Thyroid gland (tissue), 4 donors: Measurements from ENCODE around the gene RNU6-7. TPM values are rescaled to one million over a fixed set of nuclear protein-coding genes. Genes with fewer than 3 reads are reported as not detected.

ENCODE experiments used
- DNase-seq, 2 donors: peaks; one replicate each; pipeline ENCODE4 v3.0.0-alpha.2; 2019
- H3K27ac ChIP-seq, 3 donors: fragments of 200-600 bp; sonication (generic); 1 replicate in 2 of 3; 2 replicates in 1 of 3; pipeline ENCODE4 v1.5.1; 2016 to 2019; ENCODE audit warnings: mild to moderate bottlenecking in 1 of 3, moderate library complexity in 1 of 3
- H3K27me3 ChIP-seq: fragments of 200-600 bp; sonication (generic); one replicate; pipeline ENCODE4 v1.5.1; 2019
- H3K36me3 ChIP-seq, 2 donors: fragments of 200-600 bp; sonication (generic); one replicate each; pipeline ENCODE4 v1.5.1; 2016 to 2019
- H3K4me1 ChIP-seq, 2 donors: fragments of 200-600 bp; sonication (generic); one replicate each; pipeline ENCODE4 v1.5.1; 2017 to 2019
- H3K4me3 ChIP-seq, 3 donors: fragments of 200-600 bp; sonication (generic); replicated peaks in 1 of 3; 1 replicate in 2 of 3; 2 replicates in 1 of 3; pipeline ENCODE4 v1.5.1; 2016; ENCODE audit warnings: mild to moderate bottlenecking in 1 of 3
- H3K9me3 ChIP-seq: fragments of 200-600 bp; sonication (generic); one replicate; pipeline ENCODE4 v1.5.1; 2017
- POLR2A ChIP-seq, 2 donors: fragments of 450-650 bp; IDR thresholded peaks; one replicate each; pipeline ENCODE4 v1.6.1; 2017; ENCODE audit warnings: antibody characterized with exemption in 2 of 2, mild to moderate bottlenecking in 2 of 2, moderate library complexity in 1 of 2
- WGBS, 2 donors: methylation state at CpG; one replicate each; pipeline ENCODE4 v1.1.5; 2017; 5-methylcytosine and 5-hydroxymethylcytosine counted together
- intact Hi-C: fragments of 100-400 bp; cut with DNase I; formaldehyde crosslinking; loops from one replicate; pipeline ENCODE4 v1.15.1; 2023
- total RNA-seq, 4 donors: library from RNA; depleted of rRNA; stranded (reverse); fragments of >200 nt; gene quantifications; one replicate each; pipeline ENCODE4 v1.2.3, GENCODE V29; 2016
- TF ChIP-seq, protein P1 (sequence below), 6 experiments: fragments of 200-600 bp in 3 of 6; fragments of 450-650 bp in 3 of 6; sonication (generic) in 3 of 6; IDR thresholded peaks; one replicate each; pipeline ENCODE4 v1.5.1; 2016 to 2019; ENCODE audit warnings: antibody characterized with exemption in 6 of 6, mild to moderate bottlenecking in 2 of 6, inconsistent platforms in 1 of 6, moderate library complexity in 1 of 6

RNU6-7 gene
- total RNA-seq, 4 donors from 2014 or later = not detected

DNA sequence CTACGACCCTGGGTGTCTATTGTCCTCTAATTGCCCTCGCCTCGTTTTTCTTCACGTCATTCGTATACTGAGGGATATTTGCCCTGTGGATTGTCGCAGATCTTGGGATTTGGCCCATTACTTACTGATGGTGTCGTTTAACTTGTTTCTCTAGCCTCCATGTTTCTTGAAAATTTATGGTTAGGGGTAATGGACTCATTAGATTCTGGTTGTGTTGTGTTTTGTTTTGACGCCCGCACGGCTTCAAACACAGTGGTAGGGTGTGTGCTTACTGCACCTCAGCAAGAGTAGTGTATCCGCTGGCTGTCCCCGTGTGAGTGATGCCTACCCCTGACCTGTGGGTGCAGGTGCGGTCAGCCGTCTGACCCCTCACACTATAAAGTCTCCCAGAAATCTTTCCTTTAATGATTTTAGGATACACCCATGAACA is 2.1 kb downstream of the RNU6-7 start:
- Histone ChIP-seq H3K4me3 (peak overlapping the region in 2 of 3 donors; percentile 36 to 59), H3K27me3 (no peaks in the 10 kb centered on the region), H3K9me3 (no peaks in the 10 kb centered on the region), H3K4me1 (peaks cover 0 to 12% of the 10 kb centered on the region in 2 donors), H3K27ac (peak overlapping the region; percentile 87 to 92 (median 90)), H3K36me3 (no peaks in the 10 kb centered on the region)
- no peak for TF ChIP-seq POLR2A (IDR thresholded peaks at IDR 0.05)
- TF ChIP-seq, protein P1, sequence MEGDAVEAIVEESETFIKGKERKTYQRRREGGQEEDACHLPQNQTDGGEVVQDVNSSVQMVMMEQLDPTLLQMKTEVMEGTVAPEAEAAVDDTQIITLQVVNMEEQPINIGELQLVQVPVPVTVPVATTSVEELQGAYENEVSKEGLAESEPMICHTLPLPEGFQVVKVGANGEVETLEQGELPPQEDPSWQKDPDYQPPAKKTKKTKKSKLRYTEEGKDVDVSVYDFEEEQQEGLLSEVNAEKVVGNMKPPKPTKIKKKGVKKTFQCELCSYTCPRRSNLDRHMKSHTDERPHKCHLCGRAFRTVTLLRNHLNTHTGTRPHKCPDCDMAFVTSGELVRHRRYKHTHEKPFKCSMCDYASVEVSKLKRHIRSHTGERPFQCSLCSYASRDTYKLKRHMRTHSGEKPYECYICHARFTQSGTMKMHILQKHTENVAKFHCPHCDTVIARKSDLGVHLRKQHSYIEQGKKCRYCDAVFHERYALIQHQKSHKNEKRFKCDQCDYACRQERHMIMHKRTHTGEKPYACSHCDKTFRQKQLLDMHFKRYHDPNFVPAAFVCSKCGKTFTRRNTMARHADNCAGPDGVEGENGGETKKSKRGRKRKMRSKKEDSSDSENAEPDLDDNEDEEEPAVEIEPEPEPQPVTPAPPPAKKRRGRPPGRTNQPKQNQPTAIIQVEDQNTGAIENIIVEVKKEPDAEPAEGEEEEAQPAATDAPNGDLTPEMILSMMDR (IDR thresholded peaks at IDR 0.05) = no peak
- peak; percentile 31 to 32 for DNase-seq
- WGBS, 2 donors = 4 to 7% methylated on average over 14 of the region's 14 CpGs
- intact Hi-C loops = loop anchor here (5.0 to 10.0 kb wide), 2 partner anchors 51 to 127 kb away; partner anchors contain the start of gene ARHGAP5

DNA sequence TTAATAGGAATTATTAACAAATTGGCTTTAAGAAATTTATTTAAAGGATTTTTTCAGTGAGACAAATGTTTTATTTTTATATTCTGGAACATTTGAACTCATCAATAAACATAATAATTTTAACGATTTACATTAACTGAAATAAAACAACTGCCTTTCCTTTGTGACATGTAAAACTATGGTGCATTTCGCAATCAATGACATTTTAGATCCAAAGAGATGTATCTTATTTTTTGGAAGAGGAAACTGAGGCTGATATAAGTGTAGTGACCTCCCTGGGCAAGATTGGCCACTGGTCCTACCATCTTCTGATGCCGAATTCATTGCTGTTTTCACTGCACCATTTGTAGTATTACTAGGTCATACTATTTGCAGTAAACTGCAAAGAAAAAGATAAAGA is 3.7 kb downstream of the RNU6-7 start:
- no peak for TF ChIP-seq POLR2A (IDR thresholded peaks at IDR 0.05)
- TF ChIP-seq, protein P1 (IDR thresholded peaks at IDR 0.05) = no peak
- Histone ChIP-seq H3K36me3 (no peaks in the 10 kb centered on the region), H3K27ac (no peak overlapping the region), H3K4me1 (peaks cover 0 to 12% of the 10 kb centered on the region in 2 donors), H3K4me3 (no peak overlapping the region), H3K9me3 (no peaks in the 10 kb centered on the region), H3K27me3 (no peaks in the 10 kb centered on the region)
- no peak for DNase-seq
- intact Hi-C loops = loop anchor here (10.0 kb wide), 1 partner anchor 49 kb away; no protein-coding TSS in a partner anchor
- WGBS, 2 donors = 95 to 96% methylated on average over 3 of the region's 3 CpGs

DNA sequence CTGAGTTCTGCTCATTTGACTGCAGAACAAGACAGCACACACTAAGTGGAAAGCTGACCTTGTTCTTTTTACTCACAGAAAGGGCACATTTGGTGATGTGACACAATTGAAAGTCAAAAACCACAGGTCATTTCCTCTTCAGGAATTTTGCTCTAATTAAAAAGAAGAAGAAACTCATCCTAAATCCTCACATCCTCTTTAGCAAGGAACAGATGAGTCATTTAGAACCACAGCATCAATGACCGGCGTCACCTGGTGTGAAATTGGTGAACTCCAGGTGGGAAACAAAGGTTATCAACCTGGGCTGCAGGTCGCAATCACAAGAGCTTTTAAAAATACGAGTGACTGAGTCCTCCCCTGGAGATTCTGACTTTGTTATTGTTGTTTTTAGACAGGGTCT is 4.1 kb downstream of the RNU6-7 start:
- Histone ChIP-seq H3K27ac (no peak overlapping the region), H3K4me3 (no peak overlapping the region), H3K4me1 (peaks cover 0 to 12% of the 10 kb centered on the region in 2 donors), H3K27me3 (no peaks in the 10 kb centered on the region), H3K9me3 (no peaks in the 10 kb centered on the region), H3K36me3 (no peaks in the 10 kb centered on the region)
- TF ChIP-seq, protein P1 (IDR thresholded peaks at IDR 0.05) = no peak
- no peak for TF ChIP-seq POLR2A (IDR thresholded peaks at IDR 0.05)
- DNase-seq = no peak
- 70 to 78% methylated on average over 4 of the region's 4 CpGs for WGBS, 2 donors
- intact Hi-C loops = loop anchor here (10.0 kb wide), 1 partner anchor 49 kb away; no protein-coding TSS in a partner anchor

DNA sequence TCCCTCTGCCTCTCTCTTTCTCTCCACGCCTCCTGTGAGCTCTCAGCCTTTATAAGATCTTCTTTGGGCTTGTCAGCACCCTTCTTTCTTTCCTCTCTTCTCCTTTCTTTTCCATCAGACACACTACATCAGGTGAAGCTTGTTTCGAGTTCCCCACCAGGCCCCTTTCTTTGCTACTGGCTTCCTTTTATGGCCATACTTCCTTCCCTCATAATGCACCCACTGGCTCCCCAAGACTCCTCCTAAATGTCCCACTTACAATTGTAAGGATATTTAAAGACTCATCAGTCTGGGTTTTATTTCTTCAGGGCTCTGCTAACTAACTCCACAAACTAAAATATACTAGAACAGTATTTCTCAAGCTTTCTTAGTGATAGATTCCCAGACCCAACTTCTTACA is 4.7 kb downstream of the RNU6-7 start:
- DNase-seq = no peak
- no peaks in the 10 kb centered on the region for H3K27me3 ChIP-seq
- H3K27ac ChIP-seq = no peak overlapping the region
- WGBS, 2 donors = 75 to 86% methylated on average over 2 of the region's 2 CpGs
- intact Hi-C loops = loop anchor here (10.0 kb wide), 1 partner anchor 48 kb away; no protein-coding TSS in a partner anchor
- no peaks in the 10 kb centered on the region for H3K36me3 ChIP-seq
- peaks cover 0 to 12% of the 10 kb centered on the region in 2 donors for H3K4me1 ChIP-seq
- TF ChIP-seq, protein P1 (IDR thresholded peaks at IDR 0.05) = no peak
- TF ChIP-seq POLR2A (IDR thresholded peaks at IDR 0.05) = no peak
- H3K4me3 ChIP-seq = no peak overlapping the region
- no peaks in the 10 kb centered on the region for H3K9me3 ChIP-seq

DNA sequence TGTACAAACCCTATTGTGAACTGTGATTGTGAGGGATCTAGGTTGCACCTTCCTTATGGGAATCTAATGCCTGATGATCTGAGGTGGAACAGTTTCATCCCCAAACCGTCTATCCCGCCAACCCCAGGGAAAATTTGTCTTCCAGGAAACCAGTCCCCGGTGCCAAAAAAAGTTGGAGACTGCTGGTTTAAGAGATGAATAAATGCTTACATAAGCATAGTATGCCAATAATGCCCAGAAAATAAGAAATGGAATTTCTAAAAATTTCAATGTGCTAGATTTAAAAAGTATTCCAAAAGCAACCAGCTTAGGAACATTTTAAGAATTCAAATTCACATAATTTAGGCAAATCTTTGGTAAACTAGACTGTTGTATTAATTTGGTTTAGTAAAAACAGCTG is 6.6 kb downstream of the RNU6-7 start:
- 90% methylated on average over 3 of the region's 3 CpGs for WGBS, 2 donors
- intact Hi-C loops = loop anchor here (10.0 kb wide), 1 partner anchor 46 kb away; no protein-coding TSS in a partner anchor
- no peak for TF ChIP-seq POLR2A (IDR thresholded peaks at IDR 0.05)
- TF ChIP-seq, protein P1 (IDR thresholded peaks at IDR 0.05) = no peak
- no peak overlapping the region for H3K4me3 ChIP-seq
- no peaks in the 10 kb centered on the region for H3K27me3 ChIP-seq
- H3K36me3 ChIP-seq = no peaks in the 10 kb centered on the region
- peaks cover 0 to 4% of the 10 kb centered on the region in 2 donors for H3K4me1 ChIP-seq
- DNase-seq = no peak
- no peaks in the 10 kb centered on the region for H3K9me3 ChIP-seq
- H3K27ac ChIP-seq = no peak overlapping the region
